GM12878 (cell line): ENCODE measurements around the gene PPP1R3F. TPM values are rescaled to one million over a fixed set of nuclear protein-coding genes. Genes with fewer than 3 reads are reported as not detected.

Experiments
- ATAC-seq: fragments of 200-7000 bp; cut with Tn5 transposase; 3 replicates; pipeline ENCODE4 v1.9.1; 2020; ENCODE audit warnings: mild to moderate bottlenecking, moderate library complexity
- BruUV-seq: library from RNA; stranded (reverse); fragments of 400-500 nt; replicated peaks from 2 replicates; lab custom pipeline; 2021; lab: Mats Ljungman, UMichigan
- CTCF ChIA-PET: fragments of 300-600 bp; sonication (Branson Sonifier 250); formaldehyde crosslinking; extraction: SDS; loops from one replicate; lab custom pipeline; 2021; ENCODE audit warnings: inconsistent platforms; lab: Yijun Ruan, JAX
- POLR2A ChIA-PET: fragments of 350-600 bp; formaldehyde crosslinking; extraction: SDS; loops from one replicate; lab custom pipeline; 2021; ENCODE audit warnings: inconsistent platforms; lab: Charles Lee
- RAD21 ChIA-PET: fragments of 300-600 bp; sonication (Branson Sonifier 250); formaldehyde crosslinking; loops from one replicate; lab custom pipeline; 2023; ENCODE audit warnings: antibody characterized with exemption; ENCODE audit not compliant: unreplicated experiment; lab: Charles Lee
- SMC1A ChIA-PET: fragments of 300-600 bp; sonication (Branson Sonifier 250); formaldehyde crosslinking; loops from one replicate; lab custom pipeline; 2023; ENCODE audit not compliant: unreplicated experiment, uncharacterized antibody; lab: Charles Lee
- DNase-seq: peaks from one replicate; pipeline ENCODE4 v3.0.0-alpha.2; 2011; ENCODE audit warnings: low read depth, low spot score
- FAIRE-seq: peaks from 3 replicates; lab custom pipeline; 2011; peaks lifted over from hg19 to GRCh38; lab: Jason Lieb, UNC
- H2AFZ ChIP-seq: 2 replicates; pipeline ENCODE4 v1.6.0; 2011; ENCODE audit warnings: low read depth, low read length, control low read depth; ENCODE audit not compliant: control insufficient read depth
- H3K27ac ChIP-seq: 2 replicates; pipeline ENCODE4 v1.5.1; 2011; ENCODE audit warnings: control low read depth; ENCODE audit not compliant: control insufficient read depth, insufficient read depth
- H3K27me3 ChIP-seq, 2 experiments: replicated peaks in 1 of 2; 2 replicates each; pipeline versions ENCODE4 v1.6.0 to v1.6.1; 2011; ENCODE audit warnings: low read length in 1 of 2; ENCODE audit not compliant: control insufficient read depth in 2 of 2, insufficient read depth in 2 of 2
- H3K36me3 ChIP-seq, 2 experiments: 2 replicates each; pipeline ENCODE4 v1.5.1; 2011; ENCODE audit warnings: low read length in 1 of 2; ENCODE audit not compliant: control insufficient read depth in 2 of 2, insufficient read depth in 2 of 2
- H3K4me1 ChIP-seq: 2 replicates; pipeline ENCODE4 v1.6.1; 2011; ENCODE audit warnings: mild to moderate bottlenecking, low read length, moderate library complexity, mixed read lengths; ENCODE audit not compliant: control insufficient read depth, insufficient read depth
- H3K4me2 ChIP-seq: 2 replicates; pipeline ENCODE4 v1.6.0; 2011; ENCODE audit warnings: control low read depth; ENCODE audit not compliant: control insufficient read depth, insufficient read depth
- H3K4me3 ChIP-seq: fragments of 200-600 bp; sonication (generic); 2 replicates; pipeline ENCODE4 v1.5.1; 2016
- H3K79me2 ChIP-seq: 2 replicates; pipeline ENCODE4 v1.6.0; 2011; ENCODE audit warnings: low read length; ENCODE audit not compliant: control insufficient read depth, insufficient read depth
- H3K9ac ChIP-seq: 2 replicates; pipeline ENCODE4 v1.8.0; 2011; ENCODE audit warnings: low read length, control low read depth, mixed read lengths; ENCODE audit not compliant: control insufficient read depth, insufficient read depth
- H3K9me3 ChIP-seq: replicated peaks from 3 replicates; pipeline ENCODE4 v1.5.1; 2011; ENCODE audit warnings: mild to moderate bottlenecking, low read length; ENCODE audit not compliant: control insufficient read depth, insufficient read depth
- H4K20me1 ChIP-seq: 2 replicates; pipeline ENCODE4 v1.6.0; 2011; ENCODE audit not compliant: control insufficient read depth, insufficient read depth
- BACH1 ChIP-seq: fragments of 450-650 bp; IDR thresholded peaks from 2 replicates; pipeline ENCODE4 v1.6.1; 2017; ENCODE audit warnings: mild to moderate bottlenecking, borderline replicate concordance
- BMI1 ChIP-seq: fragments of 450-650 bp; IDR thresholded peaks from 2 replicates; pipeline ENCODE4 v1.6.1; 2016; ENCODE audit warnings: mild to moderate bottlenecking, moderate library complexity, borderline replicate concordance
- EED ChIP-seq: sonication (generic); IDR thresholded peaks from 2 replicates; pipeline ENCODE4 v1.6.1; 2016; ENCODE audit warnings: antibody characterized with exemption, low read depth
- GABPA ChIP-seq: IDR thresholded peaks from 2 replicates; pipeline ENCODE4 v1.6.1; 2014; ENCODE audit warnings: antibody characterized with exemption, low read depth, mild to moderate bottlenecking, inconsistent platforms
- NFYB ChIP-seq: IDR thresholded peaks from 2 replicates; pipeline ENCODE4 v1.6.1; 2011; ENCODE audit warnings: low read depth, mild to moderate bottlenecking, low read length, improper control_type of control experiment, moderate library complexity; ENCODE audit not compliant: insufficient read depth
- PAX5 ChIP-seq: IDR thresholded peaks from 2 replicates; pipeline ENCODE4 v1.6.1; 2011; ENCODE audit warnings: low read depth, low read length, borderline replicate concordance
- POU2F2 ChIP-seq: IDR thresholded peaks from 3 replicates; pipeline ENCODE4 v1.6.1; 2011; ENCODE audit warnings: low read depth, mild to moderate bottlenecking, low read length, borderline replicate concordance
- TAF1 ChIP-seq: IDR thresholded peaks from 2 replicates; pipeline ENCODE4 v1.6.1; 2011; ENCODE audit warnings: mild to moderate bottlenecking, low read depth, low read length, borderline replicate concordance
- TCF3 ChIP-seq: IDR thresholded peaks from 2 replicates; pipeline ENCODE4 v1.6.1; 2012; ENCODE audit warnings: low read depth, mild to moderate bottlenecking, low read length, borderline replicate concordance; ENCODE audit not compliant: insufficient read depth
- WGBS: methylation state at CpG from one replicate; pipeline ENCODE4 v1.1.6; 2016; ENCODE audit warnings: low lambda C conversion rate; ENCODE audit not compliant: insufficient replicate concordance, insufficient coverage; ENCODE audit errors: missing lambda C conversion rate; 5-methylcytosine and 5-hydroxymethylcytosine counted together
- in situ Hi-C: fragments of 300-500 bp; cut with MboI; formaldehyde crosslinking; loops from 9 replicates; pipeline ENCODE4 v1.14.3; 2018; ENCODE audit warnings: mixed read lengths
- intact Hi-C: fragments of 100-400 bp; cut with micrococcal nuclease; formaldehyde crosslinking; loops from one replicate; pipeline ENCODE4 v1.14.2; 2022; ENCODE audit not compliant: unreplicated experiment
- polyA plus RNA-seq, 11 experiments: library from polyadenylated mRNA; depleted of rRNA in 4 of 11; unstranded in 6 of 11; stranded (reverse) in 5 of 11; fragments of >200 nt; fragmentation: Nextera tagmentation in 4 of 11; fragmentation: Illumina TruSeq in 1 of 11; extraction: Ambion mirVana in 4 of 11; extraction: Trizol in 1 of 11; gene quantifications; 1 replicate in 1 of 11; 2 replicates in 10 of 11; pipeline versions ENCODE4 v1.2.1 to v1.2.3, GENCODE V29; 2011 to 2016; ENCODE audit warnings: inconsistent platforms in 2 of 11, missing spikeins in 2 of 11, low read depth in 1 of 11
- total RNA-seq, 4 experiments: library from RNA; depleted of rRNA in 3 of 4; stranded (reverse); fragments of >200 nt in 3 of 4; fragmentation: Illumina TruSeq in 1 of 4; extraction: Trizol in 1 of 4; gene quantifications; 2 replicates each; pipeline versions ENCODE4 v1.2.1 to v1.2.3, GENCODE V29; 2013 to 2021
- TF ChIP-seq, protein P1 (sequence below): fragments of 450-650 bp; conservative IDR thresholded peaks from 2 replicates; pipeline ENCODE4 v1.6.1; 2017; ENCODE audit warnings: mild to moderate bottlenecking, moderate library complexity
- TF ChIP-seq, protein P2 (sequence below): fragments of 450-650 bp; IDR thresholded peaks from 2 replicates; pipeline ENCODE4 v1.6.1; 2018; ENCODE audit warnings: mild to moderate bottlenecking, low read depth, moderate library complexity; ENCODE audit not compliant: partially characterized antibody
- TF ChIP-seq, protein P3 (sequence below): IDR thresholded peaks from 2 replicates; pipeline ENCODE4 v1.6.1; 2011; ENCODE audit warnings: low read depth, mild to moderate bottlenecking, low read length, moderate library complexity, borderline replicate concordance; ENCODE audit errors: extremely low read depth
- TF ChIP-seq, protein P4 (sequence below): fragments of 150-350 bp; IDR thresholded peaks from 2 replicates; pipeline ENCODE4 v1.6.1; 2016; ENCODE audit warnings: low read depth, low read length
- TF ChIP-seq, protein P5 (sequence below): fragments of 450-650 bp; IDR thresholded peaks from 2 replicates; pipeline ENCODE4 v1.6.1; 2017; ENCODE audit warnings: low read depth, mild to moderate bottlenecking, moderate library complexity

PPP1R3F gene
- total and polyA plus RNA-seq, 10 of the 15 experiments (the other 5 are each of a cell fraction or from before 2014, with no cell fraction given), result 0.18 to 4.4 (median 1.00) TPM

DNA sequence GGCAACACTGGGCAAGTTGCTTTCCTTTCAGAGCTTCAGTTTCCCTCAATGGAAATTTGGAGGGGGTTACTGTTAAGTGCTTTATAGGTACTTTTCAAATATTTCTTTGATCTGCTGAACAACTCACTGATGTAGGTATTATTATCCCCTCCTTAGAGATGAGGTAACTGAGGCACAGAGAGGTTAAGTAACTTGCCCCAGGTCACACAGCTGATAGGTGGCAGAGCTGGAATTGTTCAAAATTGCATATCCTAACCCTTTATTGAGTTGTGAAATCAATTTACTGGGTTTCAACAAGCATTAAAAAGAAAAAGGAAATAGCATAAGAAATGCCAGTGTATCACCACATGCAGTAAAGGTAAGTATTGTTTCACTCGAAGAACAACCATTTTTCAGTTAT is 6.6 kb downstream of the PPP1R3F start:
- FAIRE-seq, result no peak
- intact Hi-C loops (no loop called here), in situ Hi-C loops (no loop called here)
- TF ChIP-seq, protein P1, sequence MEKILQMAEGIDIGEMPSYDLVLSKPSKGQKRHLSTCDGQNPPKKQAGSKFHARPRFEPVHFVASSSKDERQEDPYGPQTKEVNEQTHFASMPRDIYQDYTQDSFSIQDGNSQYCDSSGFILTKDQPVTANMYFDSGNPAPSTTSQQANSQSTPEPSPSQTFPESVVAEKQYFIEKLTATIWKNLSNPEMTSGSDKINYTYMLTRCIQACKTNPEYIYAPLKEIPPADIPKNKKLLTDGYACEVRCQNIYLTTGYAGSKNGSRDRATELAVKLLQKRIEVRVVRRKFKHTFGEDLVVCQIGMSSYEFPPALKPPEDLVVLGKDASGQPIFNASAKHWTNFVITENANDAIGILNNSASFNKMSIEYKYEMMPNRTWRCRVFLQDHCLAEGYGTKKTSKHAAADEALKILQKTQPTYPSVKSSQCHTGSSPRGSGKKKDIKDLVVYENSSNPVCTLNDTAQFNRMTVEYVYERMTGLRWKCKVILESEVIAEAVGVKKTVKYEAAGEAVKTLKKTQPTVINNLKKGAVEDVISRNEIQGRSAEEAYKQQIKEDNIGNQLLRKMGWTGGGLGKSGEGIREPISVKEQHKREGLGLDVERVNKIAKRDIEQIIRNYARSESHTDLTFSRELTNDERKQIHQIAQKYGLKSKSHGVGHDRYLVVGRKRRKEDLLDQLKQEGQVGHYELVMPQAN, result no peak
- TF ChIP-seq TAF1 (no peak), TCF3 (no peak), POU2F2 (no peak), EED (no peak), NFYB (no peak), GABPA (no peak), BACH1 (no peak), PAX5 (no peak), BMI1 (no peak)
- TF ChIP-seq, protein P2, sequence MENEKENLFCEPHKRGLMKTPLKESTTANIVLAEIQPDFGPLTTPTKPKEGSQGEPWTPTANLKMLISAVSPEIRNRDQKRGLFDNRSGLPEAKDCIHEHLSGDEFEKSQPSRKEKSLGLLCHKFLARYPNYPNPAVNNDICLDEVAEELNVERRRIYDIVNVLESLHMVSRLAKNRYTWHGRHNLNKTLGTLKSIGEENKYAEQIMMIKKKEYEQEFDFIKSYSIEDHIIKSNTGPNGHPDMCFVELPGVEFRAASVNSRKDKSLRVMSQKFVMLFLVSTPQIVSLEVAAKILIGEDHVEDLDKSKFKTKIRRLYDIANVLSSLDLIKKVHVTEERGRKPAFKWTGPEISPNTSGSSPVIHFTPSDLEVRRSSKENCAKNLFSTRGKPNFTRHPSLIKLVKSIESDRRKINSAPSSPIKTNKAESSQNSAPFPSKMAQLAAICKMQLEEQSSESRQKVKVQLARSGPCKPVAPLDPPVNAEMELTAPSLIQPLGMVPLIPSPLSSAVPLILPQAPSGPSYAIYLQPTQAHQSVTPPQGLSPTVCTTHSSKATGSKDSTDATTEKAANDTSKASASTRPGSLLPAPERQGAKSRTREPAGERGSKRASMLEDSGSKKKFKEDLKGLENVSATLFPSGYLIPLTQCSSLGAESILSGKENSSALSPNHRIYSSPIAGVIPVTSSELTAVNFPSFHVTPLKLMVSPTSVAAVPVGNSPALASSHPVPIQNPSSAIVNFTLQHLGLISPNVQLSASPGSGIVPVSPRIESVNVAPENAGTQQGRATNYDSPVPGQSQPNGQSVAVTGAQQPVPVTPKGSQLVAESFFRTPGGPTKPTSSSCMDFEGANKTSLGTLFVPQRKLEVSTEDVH, result no peak
- TF ChIP-seq, protein P3, sequence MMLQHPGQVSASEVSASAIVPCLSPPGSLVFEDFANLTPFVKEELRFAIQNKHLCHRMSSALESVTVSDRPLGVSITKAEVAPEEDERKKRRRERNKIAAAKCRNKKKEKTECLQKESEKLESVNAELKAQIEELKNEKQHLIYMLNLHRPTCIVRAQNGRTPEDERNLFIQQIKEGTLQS, result no peak
- TF ChIP-seq, protein P4, sequence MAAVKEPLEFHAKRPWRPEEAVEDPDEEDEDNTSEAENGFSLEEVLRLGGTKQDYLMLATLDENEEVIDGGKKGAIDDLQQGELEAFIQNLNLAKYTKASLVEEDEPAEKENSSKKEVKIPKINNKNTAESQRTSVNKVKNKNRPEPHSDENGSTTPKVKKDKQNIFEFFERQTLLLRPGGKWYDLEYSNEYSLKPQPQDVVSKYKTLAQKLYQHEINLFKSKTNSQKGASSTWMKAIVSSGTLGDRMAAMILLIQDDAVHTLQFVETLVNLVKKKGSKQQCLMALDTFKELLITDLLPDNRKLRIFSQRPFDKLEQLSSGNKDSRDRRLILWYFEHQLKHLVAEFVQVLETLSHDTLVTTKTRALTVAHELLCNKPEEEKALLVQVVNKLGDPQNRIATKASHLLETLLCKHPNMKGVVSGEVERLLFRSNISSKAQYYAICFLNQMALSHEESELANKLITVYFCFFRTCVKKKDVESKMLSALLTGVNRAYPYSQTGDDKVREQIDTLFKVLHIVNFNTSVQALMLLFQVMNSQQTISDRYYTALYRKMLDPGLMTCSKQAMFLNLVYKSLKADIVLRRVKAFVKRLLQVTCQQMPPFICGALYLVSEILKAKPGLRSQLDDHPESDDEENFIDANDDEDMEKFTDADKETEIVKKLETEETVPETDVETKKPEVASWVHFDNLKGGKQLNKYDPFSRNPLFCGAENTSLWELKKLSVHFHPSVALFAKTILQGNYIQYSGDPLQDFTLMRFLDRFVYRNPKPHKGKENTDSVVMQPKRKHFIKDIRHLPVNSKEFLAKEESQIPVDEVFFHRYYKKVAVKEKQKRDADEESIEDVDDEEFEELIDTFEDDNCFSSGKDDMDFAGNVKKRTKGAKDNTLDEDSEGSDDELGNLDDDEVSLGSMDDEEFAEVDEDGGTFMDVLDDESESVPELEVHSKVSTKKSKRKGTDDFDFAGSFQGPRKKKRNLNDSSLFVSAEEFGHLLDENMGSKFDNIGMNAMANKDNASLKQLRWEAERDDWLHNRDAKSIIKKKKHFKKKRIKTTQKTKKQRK, result no peak
- TF ChIP-seq, protein P5, sequence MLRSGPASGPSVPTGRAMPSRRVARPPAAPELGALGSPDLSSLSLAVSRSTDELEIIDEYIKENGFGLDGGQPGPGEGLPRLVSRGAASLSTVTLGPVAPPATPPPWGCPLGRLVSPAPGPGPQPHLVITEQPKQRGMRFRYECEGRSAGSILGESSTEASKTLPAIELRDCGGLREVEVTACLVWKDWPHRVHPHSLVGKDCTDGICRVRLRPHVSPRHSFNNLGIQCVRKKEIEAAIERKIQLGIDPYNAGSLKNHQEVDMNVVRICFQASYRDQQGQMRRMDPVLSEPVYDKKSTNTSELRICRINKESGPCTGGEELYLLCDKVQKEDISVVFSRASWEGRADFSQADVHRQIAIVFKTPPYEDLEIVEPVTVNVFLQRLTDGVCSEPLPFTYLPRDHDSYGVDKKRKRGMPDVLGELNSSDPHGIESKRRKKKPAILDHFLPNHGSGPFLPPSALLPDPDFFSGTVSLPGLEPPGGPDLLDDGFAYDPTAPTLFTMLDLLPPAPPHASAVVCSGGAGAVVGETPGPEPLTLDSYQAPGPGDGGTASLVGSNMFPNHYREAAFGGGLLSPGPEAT, result no peak

More for the DNA sequence above, 6.6 kb downstream of the PPP1R3F start:
- no peak overlapping the region for H2AFZ ChIP-seq
- ATAC-seq (no peak), DNase-seq (no peak)
- H3K9me3 ChIP-seq, result no peaks in the 10 kb centered on the region
- ChIA-PET CTCF (no interaction called here), POLR2A (no interaction called here), RAD21 (no interaction called here), SMC1A (no interaction called here)
- H3K9ac ChIP-seq, result no peak overlapping the region
- H3K4me1 ChIP-seq, result no peaks in the 10 kb centered on the region
- H3K79me2 ChIP-seq, result peaks cover 4% of the 10 kb centered on the region
- BruUV-seq, result no TSS peak
- H3K27me3 ChIP-seq, result no peaks in the 10 kb centered on the region
- no peak overlapping the region for H3K4me2 ChIP-seq
- WGBS, result 4% methylated on average over 1 of the region's 1 CpG
- H3K4me3 ChIP-seq, result no peak overlapping the region
- H4K20me1 ChIP-seq, result no peaks in the 10 kb centered on the region
- no peaks in the 10 kb centered on the region for H3K36me3 ChIP-seq
- H3K27ac ChIP-seq, result no peak overlapping the region
